Fibroblast of mammary gland (primary cell): ENCODE results near the gene NTN1.

Experiments used
- DNase-seq: peaks from one replicate; pipeline ENCODE4 v3.0.0-alpha.2; 2010; ENCODE audit warnings: low read depth
- H3K4me3 ChIP-seq: 2 replicates; pipeline ENCODE4 v1.5.1; 2011; ENCODE audit warnings: low read depth, mild to moderate bottlenecking, low read length, moderate library complexity; ENCODE audit not compliant: control insufficient read depth
- TF ChIP-seq, protein P1 (sequence below): conservative IDR thresholded peaks from 2 replicates; pipeline ENCODE4 v1.5.1; 2011; ENCODE audit warnings: low read depth, low read length, inconsistent platforms; ENCODE audit not compliant: control insufficient read depth, insufficient read depth

NTN1 gene

GRCh38 chr17:9242983-9243382 lies 221.7 kb downstream of the NTN1 start:
- TF ChIP-seq, protein P1, sequence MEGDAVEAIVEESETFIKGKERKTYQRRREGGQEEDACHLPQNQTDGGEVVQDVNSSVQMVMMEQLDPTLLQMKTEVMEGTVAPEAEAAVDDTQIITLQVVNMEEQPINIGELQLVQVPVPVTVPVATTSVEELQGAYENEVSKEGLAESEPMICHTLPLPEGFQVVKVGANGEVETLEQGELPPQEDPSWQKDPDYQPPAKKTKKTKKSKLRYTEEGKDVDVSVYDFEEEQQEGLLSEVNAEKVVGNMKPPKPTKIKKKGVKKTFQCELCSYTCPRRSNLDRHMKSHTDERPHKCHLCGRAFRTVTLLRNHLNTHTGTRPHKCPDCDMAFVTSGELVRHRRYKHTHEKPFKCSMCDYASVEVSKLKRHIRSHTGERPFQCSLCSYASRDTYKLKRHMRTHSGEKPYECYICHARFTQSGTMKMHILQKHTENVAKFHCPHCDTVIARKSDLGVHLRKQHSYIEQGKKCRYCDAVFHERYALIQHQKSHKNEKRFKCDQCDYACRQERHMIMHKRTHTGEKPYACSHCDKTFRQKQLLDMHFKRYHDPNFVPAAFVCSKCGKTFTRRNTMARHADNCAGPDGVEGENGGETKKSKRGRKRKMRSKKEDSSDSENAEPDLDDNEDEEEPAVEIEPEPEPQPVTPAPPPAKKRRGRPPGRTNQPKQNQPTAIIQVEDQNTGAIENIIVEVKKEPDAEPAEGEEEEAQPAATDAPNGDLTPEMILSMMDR: no peak
- no peak overlapping the region for H3K4me3 ChIP-seq
- DNase-seq: no peak

- TF ChIP-seq, protein P1: no peak
- H3K4me3 ChIP-seq: no peak overlapping the region
- peak; percentile 75 for DNase-seq
These were observed 223.0 kb downstream of the NTN1 start for GRCh38 chr17:9244066-9245052.

DNA sequence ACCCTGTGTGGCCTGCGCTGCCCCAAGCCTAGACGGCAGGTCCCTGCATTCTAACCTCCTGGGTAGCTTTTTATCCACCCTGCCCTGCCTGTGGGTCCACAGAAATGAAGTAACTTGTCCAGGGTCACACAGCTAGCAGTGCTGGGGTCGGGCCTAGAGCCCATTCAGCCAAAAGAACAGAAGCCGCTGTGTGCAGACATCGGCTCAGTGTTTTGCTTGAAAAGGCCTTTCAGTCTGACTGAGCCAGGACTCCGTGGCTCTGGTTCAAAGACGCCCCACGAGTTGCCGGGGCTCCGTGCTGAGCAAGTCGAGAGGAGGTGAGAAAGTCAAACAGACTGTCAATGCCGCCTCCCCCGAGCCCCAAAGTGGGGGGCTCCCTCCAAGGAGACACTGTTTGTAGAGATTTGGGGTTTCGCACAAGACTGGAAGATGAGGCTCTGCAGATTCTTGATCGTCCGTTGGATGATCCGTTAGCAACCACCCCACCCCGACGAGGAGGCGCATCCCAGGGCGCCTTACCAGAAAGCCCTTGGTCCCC lies 226.2 kb downstream of the NTN1 start:
- TF ChIP-seq, protein P1: no peak
- H3K4me3 ChIP-seq: no peak overlapping the region
- no peak for DNase-seq

DNA sequence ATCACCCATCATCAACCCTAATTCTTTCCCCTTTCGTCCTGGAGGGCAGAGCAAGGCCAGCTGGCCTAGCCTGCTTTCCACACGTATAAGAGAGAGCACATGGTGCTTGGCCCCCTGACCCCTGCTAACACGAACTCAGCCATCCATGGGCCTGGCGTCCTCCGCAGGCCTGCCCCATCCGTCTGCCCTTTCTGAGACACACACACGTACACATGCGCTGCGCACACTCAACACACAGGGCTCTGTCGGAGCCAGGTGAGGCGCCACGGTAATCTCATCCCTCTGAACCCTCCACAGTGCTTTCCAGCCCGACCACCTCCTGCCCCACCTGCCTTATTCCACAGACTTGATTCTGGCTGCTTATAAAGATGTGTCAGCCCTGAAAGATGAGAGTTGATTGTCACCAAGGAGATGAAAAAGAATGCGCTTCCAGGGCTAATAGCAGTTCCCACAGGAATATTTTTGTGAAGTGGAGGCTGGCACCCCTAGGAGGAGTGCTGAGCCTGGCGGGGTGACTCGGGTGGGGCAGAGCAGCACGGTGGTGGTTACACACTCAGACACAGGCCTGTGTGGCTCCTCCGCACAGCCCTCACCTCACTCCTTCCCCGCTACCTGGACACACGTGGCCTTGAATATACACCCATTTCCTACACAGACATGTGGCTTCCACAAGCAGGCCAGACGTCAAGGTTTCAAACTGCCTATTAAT lies 228.1 kb downstream of the NTN1 start:
- no peak for DNase-seq
- TF ChIP-seq, protein P1: no peak
- H3K4me3 ChIP-seq: no peak overlapping the region

DNA sequence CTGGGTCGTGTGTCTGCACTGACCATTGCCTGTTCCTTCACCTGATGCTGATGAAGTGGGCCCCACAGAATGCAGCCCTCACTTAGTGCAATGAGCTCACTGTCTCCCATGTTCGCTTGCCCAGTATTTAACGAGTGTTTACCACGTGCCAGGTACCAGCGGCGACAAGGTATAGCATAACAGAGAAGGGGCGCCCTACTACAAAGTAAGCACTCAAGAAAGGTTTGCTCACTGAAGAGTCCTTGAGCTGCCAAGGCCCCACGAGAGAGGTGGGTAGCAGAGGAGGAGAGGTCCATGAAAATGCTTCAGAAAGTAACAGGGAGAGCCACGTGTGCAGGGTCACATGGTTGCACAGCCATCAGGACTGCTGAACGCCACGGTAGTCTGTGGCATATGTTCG lies 230.0 kb downstream of the NTN1 start:
- DNase-seq: no peak
- TF ChIP-seq, protein P1: no peak
- H3K4me3 ChIP-seq: no peak overlapping the region

GRCh38 chr17:9253308-9253707 lies 232.0 kb downstream of the NTN1 start:
- TF ChIP-seq, protein P1: no peak
- no peak for DNase-seq

More at GRCh38 chr17:9253308-9253707, 232.0 kb downstream of the NTN1 start:
- H3K4me3 ChIP-seq: no peak overlapping the region
